ENCODE measurements around the gene EMSY. TPM values are rescaled to one million over a fixed set of nuclear protein-coding genes. Genes with fewer than 3 reads are reported as not detected.

EMSY gene
- total and polyA plus RNA-seq, 9 of the 15 experiments (the other 6 are each of a cell fraction or from before 2014, with no cell fraction given) = 12.7 to 25.4 (median 17.9) TPM

- Histone ChIP-seq H3K9me3 (replicated peaks; ENCODE audit: control insufficient read depth, insufficient read depth, low read depth, low read length) (no peaks in the 10 kb centered on the region), H3K36me3 (ENCODE audit: control insufficient read depth, insufficient read depth, low read length) (no peaks in the 10 kb centered on the region), H3K27ac (ENCODE audit: extremely low read depth, low read depth, low read length) (no peak overlapping the region), H4K20me1 (replicated peaks; ENCODE audit: control insufficient read depth, insufficient read depth, low read length) (peaks cover 4% of the 10 kb centered on the region; the same call in 1 of the 2 replicates), H3K27me3 (ENCODE audit: control insufficient read depth in 2 of 2, insufficient read depth in 2 of 2, low read length in 2 of 2) (peaks cover 0 to 18% of the 10 kb centered on the region in 2 experiments; a peak in 2 of 5 replicates), H3K9ac (ENCODE audit: insufficient read depth in 1 of 2, low read depth in 2 of 2, low read length in 2 of 2) (no peak overlapping the region), H3K4me1 (replicated peaks in 1 of 2; ENCODE audit: control insufficient read depth in 2 of 2, insufficient read depth in 2 of 2, low read length in 2 of 2) (peaks cover 0 to 8% of the 10 kb centered on the region in 2 experiments; a peak in 3 of 5 replicates), H3K4me2 (ENCODE audit: insufficient read depth, low read length) (no peak overlapping the region), H3K79me2 (ENCODE audit: control insufficient read depth, insufficient read depth, low read length) (no peaks in the 10 kb centered on the region), H3K9me1 (ENCODE audit: control insufficient read depth, insufficient read depth, low read length) (no peaks in the 10 kb centered on the region), H3K4me3 (no peak overlapping the region), H2AFZ (ENCODE audit: low read depth, low read length) (no peak overlapping the region)
- in situ Hi-C loops (cut with MboI) (no loop called here), intact Hi-C loops (cut with micrococcal nuclease) (no loop called here)
- no TSS peak for BruUV-seq (replicated peaks)
- no peak for DNase-seq (ENCODE audit: extremely low read depth in 1 of 4, low spot score in 3 of 4)
- no peak for ATAC-seq
- no peak for FAIRE-seq
- TF ChIP-seq POLR2H (tag; IDR thresholded peaks at IDR 0.05; ENCODE audit: low read depth) = no peak
- ChIA-PET CTCF (ENCODE audit: low intra/inter-chr PET ratio) (no interaction called here), POLR2A (interaction anchor here (0.9 kb wide), 1 partner anchor 10 kb away, joined by 3 read pairs; no protein-coding TSS in a partner anchor)
- WGBS (ENCODE audit: insufficient coverage, low coverage, missing lambda C conversion rate) = 39% methylated on average over 7 of the region's 7 CpGs
Observed at GRCh38 chr11:76601272-76601671, 156.5 kb downstream of the EMSY start.

GRCh38 chr11:76601724-76602123 lies 156.9 kb downstream of the EMSY start:
- no peaks in the 10 kb centered on the region for H3K79me2 ChIP-seq (ENCODE audit: control insufficient read depth, insufficient read depth, low read length)
- H3K4me3 ChIP-seq = no peak overlapping the region
- no peak overlapping the region for H3K4me2 ChIP-seq (ENCODE audit: insufficient read depth, low read length)
- no peak overlapping the region for H3K9ac ChIP-seq (ENCODE audit: insufficient read depth in 1 of 2, low read depth in 2 of 2, low read length in 2 of 2)
- no peak for DNase-seq (ENCODE audit: extremely low read depth in 1 of 4, low spot score in 3 of 4)
- WGBS (ENCODE audit: insufficient coverage, low coverage, missing lambda C conversion rate) = 56% methylated on average over 3 of the region's 3 CpGs
- no TSS peak for BruUV-seq (replicated peaks)
- peaks cover 0 to 15% of the 10 kb centered on the region in 2 experiments; a peak in 2 of 5 replicates for H3K27me3 ChIP-seq (ENCODE audit: control insufficient read depth in 2 of 2, insufficient read depth in 2 of 2, low read length in 2 of 2)
- no peak for ATAC-seq
- H3K9me1 ChIP-seq (ENCODE audit: control insufficient read depth, insufficient read depth, low read length) = no peaks in the 10 kb centered on the region
- intact Hi-C loops (cut with micrococcal nuclease) = no loop called here
- no peak for FAIRE-seq
- H4K20me1 ChIP-seq (replicated peaks; ENCODE audit: control insufficient read depth, insufficient read depth, low read length) = peaks cover 4% of the 10 kb centered on the region; the same call in 1 of the 2 replicates
- ChIA-PET CTCF (ENCODE audit: low intra/inter-chr PET ratio) (no interaction called here), POLR2A (no interaction called here)
- in situ Hi-C loops (cut with MboI) = no loop called here
- H3K4me1 ChIP-seq (replicated peaks in 1 of 2; ENCODE audit: control insufficient read depth in 2 of 2, insufficient read depth in 2 of 2, low read length in 2 of 2) = peaks cover 0 to 8% of the 10 kb centered on the region in 2 experiments; a peak in 3 of 5 replicates
- H3K9me3 ChIP-seq (replicated peaks; ENCODE audit: control insufficient read depth, insufficient read depth, low read depth, low read length) = no peaks in the 10 kb centered on the region
- no peaks in the 10 kb centered on the region for H3K36me3 ChIP-seq (ENCODE audit: control insufficient read depth, insufficient read depth, low read length)
- no peak overlapping the region for H2AFZ ChIP-seq (ENCODE audit: low read depth, low read length)
- H3K27ac ChIP-seq (ENCODE audit: extremely low read depth, low read depth, low read length) = no peak overlapping the region
- no peak for TF ChIP-seq MCM3 (IDR thresholded peaks at IDR 0.05)
- no peak for TF ChIP-seq KAT8 (IDR thresholded peaks at IDR 0.05; ENCODE audit: low read depth)
- TF ChIP-seq ZNF146 (CRISPR knock-in tag; IDR thresholded peaks at IDR 0.05; ENCODE audit: unreplicated experiment) = no peak
- no peak for TF ChIP-seq ZNF384 (IDR thresholded peaks at IDR 0.05; ENCODE audit: low read depth, low read length)
- no peak for TF ChIP-seq ZNF586 (CRISPR knock-in tag; conservative IDR thresholded peaks at IDR 0.05)
- no peak for TF ChIP-seq PURB (CRISPR knock-in tag; IDR thresholded peaks at IDR 0.05; ENCODE audit: low read depth)
- no peak for TF ChIP-seq RBM17 (IDR thresholded peaks at IDR 0.05; ENCODE audit: borderline replicate concordance, low read depth, low read length)
- no peak for TF ChIP-seq RREB1 (CRISPR knock-in tag; IDR thresholded peaks at IDR 0.05)
- no peak for TF ChIP-seq TEAD4 (IDR thresholded peaks at IDR 0.05; ENCODE audit: low read length)
- TF ChIP-seq TEAD4 (CRISPR knock-in tag; IDR thresholded peaks at IDR 0.05; ENCODE audit: borderline replicate concordance) = no peak
- TF ChIP-seq ZNF507 (tag; conservative IDR thresholded peaks at IDR 0.05) = no peak

All from K562 (cell line).